OCI-LY1 (cell line): Measurements from ENCODE around the gene NHLRC3.

Experiments used
- CTCF ChIP-seq: fragments of 200-600 bp; sonication (generic), shearing (Covaris generic); IDR thresholded peaks from 2 replicates; pipeline ENCODE4 v1.5.1; 2017; ENCODE audit warnings: mild to moderate bottlenecking, antibody characterized with exemption, low read length, moderate library complexity, mixed read lengths
- EZH2 ChIP-seq: fragments of 200-600 bp; sonication (generic), shearing (Covaris generic); IDR thresholded peaks from 2 replicates; pipeline ENCODE4 v1.8.0; 2017; ENCODE audit warnings: borderline replicate concordance, mixed run types, mild to moderate bottlenecking, antibody characterized with exemption, low read length, moderate library complexity, mixed read lengths

- TF ChIP-seq CTCF (no peak), EZH2 (no peak)
These were observed 344 bp downstream of the NHLRC3 start for GRCh38 chr13:39038569-39039030.
